ENCODE results near the gene ANKRD44.

DNA sequence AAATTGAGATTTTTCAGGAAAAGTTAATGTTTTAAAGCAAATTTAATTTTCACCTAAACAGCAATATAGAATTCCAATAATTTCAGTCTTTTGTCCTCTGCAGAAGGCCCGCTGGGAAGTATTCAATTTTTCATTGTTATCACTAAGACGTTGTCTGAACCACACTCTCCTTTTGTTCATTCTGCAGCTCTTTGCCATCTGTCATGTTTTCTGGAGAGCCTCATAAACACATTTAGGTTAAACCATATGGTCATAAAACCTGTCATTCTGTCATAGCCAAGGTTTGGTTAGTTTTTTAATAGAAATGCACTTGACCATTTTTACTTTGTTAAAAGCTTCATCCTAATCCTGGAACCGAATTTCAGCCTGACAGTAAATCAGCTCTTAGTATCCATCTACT is 330.1 kb downstream of the ANKRD44 start:
- TF ChIP-seq CTCF (IDR thresholded peaks at IDR 0.05; ENCODE audit: low read length) (no peak), EZH2 (IDR thresholded peaks at IDR 0.05; ENCODE audit: borderline replicate concordance, low read length) (no peak)
